Hepatocyte (in vitro differentiated cells): ENCODE results near the gene GCH1.

Experiments used
- EZH2 ChIP-seq: fragments of 200-600 bp; sonication (generic); IDR thresholded peaks from 2 replicates; pipeline ENCODE4 v1.6.1; 2016; ENCODE audit warnings: antibody characterized with exemption, mild to moderate bottlenecking, borderline replicate concordance
- TF ChIP-seq, protein P1 (sequence below): fragments of 200-600 bp; sonication (generic); IDR thresholded peaks from 2 replicates; pipeline ENCODE4 v1.5.1; 2016; ENCODE audit warnings: antibody characterized with exemption, mild to moderate bottlenecking; ENCODE audit not compliant: poor library complexity

GRCh38 chr14:54918427-54918826, 15.8 kb upstream of the GCH1 start:
- TF ChIP-seq, protein P1, sequence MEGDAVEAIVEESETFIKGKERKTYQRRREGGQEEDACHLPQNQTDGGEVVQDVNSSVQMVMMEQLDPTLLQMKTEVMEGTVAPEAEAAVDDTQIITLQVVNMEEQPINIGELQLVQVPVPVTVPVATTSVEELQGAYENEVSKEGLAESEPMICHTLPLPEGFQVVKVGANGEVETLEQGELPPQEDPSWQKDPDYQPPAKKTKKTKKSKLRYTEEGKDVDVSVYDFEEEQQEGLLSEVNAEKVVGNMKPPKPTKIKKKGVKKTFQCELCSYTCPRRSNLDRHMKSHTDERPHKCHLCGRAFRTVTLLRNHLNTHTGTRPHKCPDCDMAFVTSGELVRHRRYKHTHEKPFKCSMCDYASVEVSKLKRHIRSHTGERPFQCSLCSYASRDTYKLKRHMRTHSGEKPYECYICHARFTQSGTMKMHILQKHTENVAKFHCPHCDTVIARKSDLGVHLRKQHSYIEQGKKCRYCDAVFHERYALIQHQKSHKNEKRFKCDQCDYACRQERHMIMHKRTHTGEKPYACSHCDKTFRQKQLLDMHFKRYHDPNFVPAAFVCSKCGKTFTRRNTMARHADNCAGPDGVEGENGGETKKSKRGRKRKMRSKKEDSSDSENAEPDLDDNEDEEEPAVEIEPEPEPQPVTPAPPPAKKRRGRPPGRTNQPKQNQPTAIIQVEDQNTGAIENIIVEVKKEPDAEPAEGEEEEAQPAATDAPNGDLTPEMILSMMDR, result no peak
- TF ChIP-seq EZH2, result no peak
